ENCODE measurements around the gene SEC14L6.

- TF ChIP-seq, protein P1, sequence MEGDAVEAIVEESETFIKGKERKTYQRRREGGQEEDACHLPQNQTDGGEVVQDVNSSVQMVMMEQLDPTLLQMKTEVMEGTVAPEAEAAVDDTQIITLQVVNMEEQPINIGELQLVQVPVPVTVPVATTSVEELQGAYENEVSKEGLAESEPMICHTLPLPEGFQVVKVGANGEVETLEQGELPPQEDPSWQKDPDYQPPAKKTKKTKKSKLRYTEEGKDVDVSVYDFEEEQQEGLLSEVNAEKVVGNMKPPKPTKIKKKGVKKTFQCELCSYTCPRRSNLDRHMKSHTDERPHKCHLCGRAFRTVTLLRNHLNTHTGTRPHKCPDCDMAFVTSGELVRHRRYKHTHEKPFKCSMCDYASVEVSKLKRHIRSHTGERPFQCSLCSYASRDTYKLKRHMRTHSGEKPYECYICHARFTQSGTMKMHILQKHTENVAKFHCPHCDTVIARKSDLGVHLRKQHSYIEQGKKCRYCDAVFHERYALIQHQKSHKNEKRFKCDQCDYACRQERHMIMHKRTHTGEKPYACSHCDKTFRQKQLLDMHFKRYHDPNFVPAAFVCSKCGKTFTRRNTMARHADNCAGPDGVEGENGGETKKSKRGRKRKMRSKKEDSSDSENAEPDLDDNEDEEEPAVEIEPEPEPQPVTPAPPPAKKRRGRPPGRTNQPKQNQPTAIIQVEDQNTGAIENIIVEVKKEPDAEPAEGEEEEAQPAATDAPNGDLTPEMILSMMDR (IDR thresholded peaks at IDR 0.05): no peak
- no peak for TF ChIP-seq POLR2A (IDR thresholded peaks at IDR 0.05)
These were observed 43.6 kb downstream of the SEC14L6 start for GRCh38 chr22:30502911-30503310.
